ENCODE data around the gene DDOST. TPM values are rescaled to one million over a fixed set of nuclear protein-coding genes. Genes with fewer than 3 reads are reported as not detected.

DDOST gene
- polyA plus RNA-seq, 3 donors = 199 to 225 (median 224) TPM

Other genes with a start within 250 kb of the DDOST start
- 10 to 100 TPM; 63.7 to 77.1 (median 70.4) TPM for gene CAMK2N1, start 175.2 kb downstream of the DDOST start, polyA plus RNA-seq (ENCODE audit: insufficient read length in 3 of 3)
- gene MUL1, start 153.2 kb downstream of the DDOST start, polyA plus RNA-seq (ENCODE audit: insufficient read length in 3 of 3) = 10 to 100 TPM; 33.9 to 41.0 (median 40.2) TPM
- 1 to 10 TPM; 1.0 to 2.2 (median 1.6) TPM for gene FAM43B, start 108.8 kb downstream of the DDOST start, polyA plus RNA-seq (ENCODE audit: insufficient read length in 3 of 3)
- 1 to 10 TPM; 4.6 to 6.3 (median 6.2) TPM for gene CDA, start 72.3 kb downstream of the DDOST start, polyA plus RNA-seq (ENCODE audit: insufficient read length in 3 of 3)
- 10 to 100 TPM; 64.1 to 82.8 (median 74.6) TPM for gene PINK1, start 27.9 kb downstream of the DDOST start, polyA plus RNA-seq (ENCODE audit: insufficient read length in 3 of 3)
- gene KIF17, start 56.6 kb upstream of the DDOST start, polyA plus RNA-seq (ENCODE audit: insufficient read length in 3 of 3) = 1 to 10 TPM; 3.9 to 4.3 (median 4.0) TPM
- gene SH2D5, start 71.3 kb upstream of the DDOST start, polyA plus RNA-seq (ENCODE audit: insufficient read length in 3 of 3) = 1 to 10 TPM; 1.0 to 1.7 (median 1.4) TPM
- gene HP1BP3, start 125.9 kb upstream of the DDOST start, polyA plus RNA-seq (ENCODE audit: insufficient read length in 3 of 3) = 100 to 1,000 TPM; 236 to 390 (median 374) TPM